Ovary (tissue), 3 donors: Measurements from ENCODE around the gene SLC5A7.

Experiments
- EP300 ChIP-seq: sonication (generic); formaldehyde crosslinking; IDR thresholded peaks from one replicate; pipeline ENCODE4 v1.6.1; 2017; ENCODE audit warnings: antibody characterized with exemption
- POLR2A ChIP-seq: fragments of 450-650 bp; IDR thresholded peaks from one replicate; pipeline ENCODE4 v1.6.1; 2017; ENCODE audit warnings: antibody characterized with exemption, mild to moderate bottlenecking, moderate library complexity
- TF ChIP-seq, protein P1 (sequence below), 3 donors: fragments of 450-650 bp in 2 of 3; fragments of 200-600 bp in 1 of 3; IDR thresholded peaks; one replicate each; pipeline versions ENCODE4 v1.5.1 to v1.8.0; 2016 to 2022; ENCODE audit warnings: antibody characterized with exemption in 3 of 3, mild to moderate bottlenecking in 1 of 3
- donor health status: DM: no; HTN: no; CAD: no.

DNA sequence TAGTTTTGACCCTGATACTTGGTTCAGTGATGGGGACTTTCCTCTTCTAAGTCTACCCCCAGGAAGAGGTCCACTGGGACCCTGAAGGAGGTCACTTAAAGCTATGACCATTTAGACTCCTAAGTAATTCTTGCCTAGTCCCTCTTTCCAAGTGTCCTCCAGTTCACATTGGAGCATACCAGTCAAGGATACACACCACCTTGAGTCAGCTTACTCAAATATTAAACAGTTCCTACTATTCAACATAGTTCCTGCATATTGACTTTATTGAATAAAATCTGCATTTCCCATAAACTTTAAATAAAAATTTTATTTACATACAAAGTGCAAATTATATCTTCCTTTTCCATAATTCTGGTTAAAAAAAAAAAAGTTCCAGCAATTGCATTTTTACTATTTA, 36.3 kb downstream of the SLC5A7 start:
- TF ChIP-seq POLR2A (no peak), EP300 (no peak)
- TF ChIP-seq, protein P1, sequence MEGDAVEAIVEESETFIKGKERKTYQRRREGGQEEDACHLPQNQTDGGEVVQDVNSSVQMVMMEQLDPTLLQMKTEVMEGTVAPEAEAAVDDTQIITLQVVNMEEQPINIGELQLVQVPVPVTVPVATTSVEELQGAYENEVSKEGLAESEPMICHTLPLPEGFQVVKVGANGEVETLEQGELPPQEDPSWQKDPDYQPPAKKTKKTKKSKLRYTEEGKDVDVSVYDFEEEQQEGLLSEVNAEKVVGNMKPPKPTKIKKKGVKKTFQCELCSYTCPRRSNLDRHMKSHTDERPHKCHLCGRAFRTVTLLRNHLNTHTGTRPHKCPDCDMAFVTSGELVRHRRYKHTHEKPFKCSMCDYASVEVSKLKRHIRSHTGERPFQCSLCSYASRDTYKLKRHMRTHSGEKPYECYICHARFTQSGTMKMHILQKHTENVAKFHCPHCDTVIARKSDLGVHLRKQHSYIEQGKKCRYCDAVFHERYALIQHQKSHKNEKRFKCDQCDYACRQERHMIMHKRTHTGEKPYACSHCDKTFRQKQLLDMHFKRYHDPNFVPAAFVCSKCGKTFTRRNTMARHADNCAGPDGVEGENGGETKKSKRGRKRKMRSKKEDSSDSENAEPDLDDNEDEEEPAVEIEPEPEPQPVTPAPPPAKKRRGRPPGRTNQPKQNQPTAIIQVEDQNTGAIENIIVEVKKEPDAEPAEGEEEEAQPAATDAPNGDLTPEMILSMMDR (IDR thresholded peaks at IDR 0.05) = no peak
